AG10803 (cell line): ENCODE results near the gene CACNA1E.

Experiments
- DNase-seq: peaks from one replicate; pipeline ENCODE4 v3.0.0; 2010; ENCODE audit warnings: low read depth
- H3K4me3 ChIP-seq: 2 replicates; pipeline ENCODE4 v1.5.1; 2011; ENCODE audit warnings: mild to moderate bottlenecking, low read length, control low read depth
- CTCF ChIP-seq: conservative IDR thresholded peaks from 2 replicates; pipeline ENCODE4 v1.5.1; 2011; ENCODE audit warnings: mild to moderate bottlenecking, low read length, control low read depth, inconsistent platforms

Gene CACNA1E

GRCh38 chr1:181768211-181768929, 285.1 kb downstream of the CACNA1E start:
- no peak for DNase-seq
- TF ChIP-seq CTCF = no peak
- H3K4me3 ChIP-seq = no peak overlapping the region

DNA sequence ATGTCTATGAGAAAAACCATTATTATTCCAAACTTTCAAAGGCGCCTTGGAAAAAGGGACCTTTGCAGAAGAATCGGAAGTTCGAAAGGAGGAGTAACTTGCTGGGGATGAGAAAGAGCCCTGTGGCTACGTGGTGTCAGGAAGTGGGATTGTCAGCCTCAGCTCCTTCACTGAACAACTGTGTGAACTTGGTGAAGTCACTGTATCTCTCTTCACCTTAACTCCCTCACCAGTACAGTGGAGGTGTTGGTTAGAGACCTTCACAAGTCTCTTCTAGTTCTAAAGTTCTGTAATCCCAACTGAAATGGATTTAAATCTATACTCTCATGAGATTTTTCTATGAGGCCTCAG, 285.6 kb downstream of the CACNA1E start:
- no peak overlapping the region for H3K4me3 ChIP-seq
- no peak for DNase-seq
- no peak for TF ChIP-seq CTCF

DNA sequence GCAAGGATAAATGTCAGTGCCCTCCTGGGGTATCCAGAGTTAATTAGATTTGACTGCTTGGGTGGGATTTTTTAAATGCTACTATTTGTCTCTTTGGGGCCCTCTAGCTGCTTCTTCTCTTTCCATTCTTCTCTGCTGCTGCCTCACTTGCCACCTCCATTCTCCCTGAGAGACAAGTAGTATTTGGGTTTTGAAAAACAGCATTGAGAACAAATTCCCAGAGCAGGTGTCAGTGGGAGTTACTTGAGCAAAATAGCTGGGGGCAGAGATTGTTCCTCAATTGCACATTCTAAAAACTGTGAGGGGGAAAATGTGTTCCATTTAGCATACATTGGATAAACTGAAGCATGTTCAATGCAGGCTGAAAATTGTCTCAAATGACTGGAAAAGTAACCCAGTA, 286.5 kb downstream of the CACNA1E start:
- no peak overlapping the region for H3K4me3 ChIP-seq
- no peak for TF ChIP-seq CTCF
- DNase-seq = no peak

DNA sequence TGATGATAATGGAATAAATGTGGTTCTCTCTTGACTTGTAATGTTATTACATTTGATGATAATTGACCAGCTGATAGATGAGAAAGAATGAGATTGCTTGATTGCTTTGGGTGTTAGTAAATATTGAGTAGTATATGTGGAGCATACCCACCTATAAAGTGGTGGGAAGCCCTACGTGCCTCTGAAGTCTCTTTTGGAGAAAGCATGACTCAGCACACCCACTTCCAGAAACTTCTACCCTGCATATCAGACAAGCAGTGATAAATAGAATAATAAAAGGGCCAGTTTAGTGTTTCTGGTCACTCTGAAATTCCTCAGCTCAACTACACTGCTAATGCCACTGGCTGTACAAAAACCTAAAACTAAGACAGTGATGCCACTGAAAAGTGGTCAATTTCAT, 289.4 kb downstream of the CACNA1E start:
- TF ChIP-seq CTCF = no peak
- H3K4me3 ChIP-seq = no peak overlapping the region
- no peak for DNase-seq

- TF ChIP-seq CTCF = no peak
- no peak for DNase-seq
- H3K4me3 ChIP-seq = no peak overlapping the region
Measured at GRCh38 chr1:181776044-181776443, 292.7 kb downstream of the CACNA1E start.

DNA sequence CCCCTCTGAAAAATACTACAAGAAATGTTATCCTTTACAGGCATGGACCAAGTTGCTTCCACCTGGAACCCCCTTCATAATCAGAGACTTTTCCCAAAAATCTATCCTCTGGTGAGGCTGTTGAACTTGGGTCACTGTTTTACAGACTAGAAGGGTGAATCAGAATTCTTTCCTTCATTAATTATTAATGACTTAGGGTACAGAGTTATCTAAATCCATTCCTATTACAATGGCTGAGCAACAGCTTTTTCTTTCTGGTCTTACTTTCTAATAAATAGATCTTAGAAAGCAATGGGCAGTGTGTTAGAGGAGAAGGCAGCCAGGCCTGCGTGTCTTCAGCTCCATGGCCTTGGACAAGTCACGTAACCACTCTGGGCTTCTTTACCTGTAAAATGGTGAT, 294.0 kb downstream of the CACNA1E start:
- H3K4me3 ChIP-seq = no peak overlapping the region
- TF ChIP-seq CTCF = no peak
- no peak for DNase-seq

DNA sequence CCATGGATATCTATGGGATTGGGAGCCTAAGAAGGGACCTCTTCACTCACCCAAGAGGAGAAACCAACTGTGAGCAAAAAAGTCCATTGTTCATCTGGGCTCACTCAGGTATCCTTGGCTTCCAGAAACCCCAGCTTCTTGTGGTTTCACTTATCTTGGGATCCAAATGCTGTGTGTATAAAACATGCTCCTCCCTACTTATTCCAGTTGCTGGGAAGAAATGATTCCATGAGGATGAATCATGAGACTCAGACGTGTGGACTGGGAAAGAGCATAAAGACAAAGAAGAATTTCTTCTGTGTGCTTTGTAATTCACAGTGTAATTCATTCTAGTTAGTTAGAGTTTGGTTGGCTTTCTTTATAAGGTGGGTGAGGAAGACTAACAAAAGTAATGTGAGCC, 294.5 kb downstream of the CACNA1E start:
- TF ChIP-seq CTCF = no peak
- DNase-seq = no peak
- H3K4me3 ChIP-seq = no peak overlapping the region
